GM19395 (cell line): Measurements from ENCODE around the gene MEN1.

Experiments used
- ATAC-seq: cut with Tn5 transposase; IDR thresholded peaks from one replicate; pipeline ENCODE4 v1.9.1; 2021; ENCODE audit warnings: mild to moderate bottlenecking, moderate library complexity; ENCODE audit not compliant: unreplicated experiment

MEN1 gene

GRCh38 chr11:64788321-64789215 lies 21.8 kb downstream of the MEN1 start:
- no peak for ATAC-seq

- ATAC-seq = no peak
Observed at GRCh38 chr11:64787526-64788320, 22.6 kb downstream of the MEN1 start.

DNA sequence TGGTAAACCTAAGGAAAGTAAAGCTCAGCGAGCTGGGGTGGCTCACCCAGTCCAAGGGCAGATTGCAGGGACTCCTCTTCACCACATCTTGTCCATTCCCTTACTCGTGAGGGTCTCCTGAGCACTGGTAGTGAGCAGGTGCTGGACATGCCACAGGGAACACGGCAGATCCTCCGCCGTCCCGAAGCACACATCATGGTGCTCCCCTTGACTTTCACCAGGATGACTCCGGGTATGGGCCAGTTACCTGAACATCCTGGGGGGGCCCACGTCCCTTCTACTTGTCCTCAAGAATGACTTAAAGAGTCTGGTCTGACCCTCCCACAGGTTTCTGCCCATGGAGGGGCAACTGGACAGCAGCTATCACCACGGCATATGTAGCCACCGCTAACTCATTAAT lies 24.0 kb downstream of the MEN1 start:
- ATAC-seq = no peak

DNA sequence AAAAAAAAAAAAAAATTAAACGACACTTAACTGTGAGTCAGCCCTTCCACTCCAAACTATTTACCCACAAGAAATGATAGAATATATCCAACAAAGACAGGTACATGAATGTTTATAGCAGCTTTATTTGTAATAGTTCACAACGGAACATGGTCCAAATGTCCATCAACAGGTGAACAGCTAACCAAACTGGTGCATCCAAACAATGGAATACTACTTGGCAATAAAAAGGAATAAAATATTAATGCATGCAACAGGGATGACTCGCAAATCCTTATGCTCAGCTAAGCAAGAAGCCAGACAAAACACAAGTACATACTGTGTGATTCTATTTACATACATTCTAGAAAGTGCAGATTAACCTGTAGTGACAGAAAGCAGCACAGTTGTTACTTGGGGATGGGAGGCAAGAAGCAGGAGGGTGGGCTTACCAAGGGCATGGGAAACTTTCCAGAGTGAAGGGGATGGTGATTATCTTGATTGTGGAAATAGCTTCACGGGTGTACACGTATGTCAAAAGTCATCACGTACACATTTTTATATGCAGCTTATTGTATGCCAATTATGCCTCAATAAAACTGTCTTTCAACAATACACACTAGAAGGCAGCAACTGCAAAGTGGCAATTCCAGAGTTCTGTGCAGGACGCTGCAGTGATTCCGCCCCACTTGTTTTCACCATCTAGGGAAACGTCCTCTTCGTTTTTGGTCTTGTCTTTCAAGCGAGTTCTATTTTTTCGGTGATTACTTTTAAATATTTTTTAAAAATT lies 25.4 kb downstream of the MEN1 start:
- ATAC-seq = no peak

DNA sequence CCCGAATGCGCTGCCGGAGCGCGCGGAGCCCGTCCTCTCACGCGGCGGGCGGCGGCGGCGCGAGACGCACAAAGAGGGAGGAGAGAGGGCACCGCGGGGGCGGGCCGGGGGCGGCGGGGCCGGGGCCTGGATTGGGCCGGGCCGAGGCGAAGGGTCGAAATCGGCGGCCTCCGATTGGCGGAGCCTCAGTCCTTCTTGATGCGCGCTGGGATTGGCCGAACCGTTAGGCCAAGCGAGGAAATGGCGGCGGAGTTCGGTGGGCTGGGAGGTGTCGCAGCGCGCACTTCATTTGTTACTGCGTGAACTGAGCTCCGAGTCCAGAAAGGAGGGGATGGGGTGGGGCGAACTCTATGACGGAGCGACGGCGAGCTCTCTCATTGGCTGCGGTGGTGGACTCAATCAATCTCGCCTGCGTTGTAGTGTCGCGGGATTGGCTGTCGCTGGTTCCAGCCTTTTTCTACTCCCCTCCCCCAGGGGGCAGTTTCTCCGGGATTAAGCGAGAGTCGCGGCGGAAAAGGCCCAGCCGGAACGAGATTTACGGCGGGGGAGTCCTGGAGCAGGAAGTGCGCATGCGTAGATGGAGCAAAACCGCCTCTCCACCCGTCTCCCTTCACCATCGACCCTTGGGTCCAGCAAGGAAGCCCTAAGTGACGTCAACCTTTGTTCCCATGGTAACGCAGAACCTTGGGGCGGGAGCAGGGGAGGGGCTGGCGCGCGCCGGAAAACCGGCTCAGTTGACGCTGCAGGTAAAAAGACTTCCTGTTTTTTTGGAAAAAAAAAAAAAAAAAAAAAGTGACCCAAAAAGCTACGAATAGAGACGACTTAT lies 31.7 kb downstream of the MEN1 start, which contains the start of gene SF1:
SF1 (minus strand) TSS at position 70 of the 826 bp plus-strand sequence. CDS start 150 bp downstream, outside the sequence.
- peak; percentile 82 for ATAC-seq

DNA sequence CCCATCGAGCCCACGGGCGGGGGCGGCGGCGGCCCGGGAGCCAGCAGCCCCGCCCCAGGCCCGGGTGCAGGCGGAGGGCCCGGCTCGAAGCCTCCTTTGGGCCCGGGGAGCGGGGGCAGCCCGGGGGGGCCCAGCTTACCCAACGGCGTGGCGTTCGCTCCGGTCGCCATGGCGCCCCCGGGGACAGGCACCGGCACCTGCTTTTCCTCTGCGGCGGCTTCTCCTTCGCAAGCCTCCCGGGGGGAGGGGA lies 32.2 kb downstream of the MEN1 start:
- ATAC-seq = no peak

DNA sequence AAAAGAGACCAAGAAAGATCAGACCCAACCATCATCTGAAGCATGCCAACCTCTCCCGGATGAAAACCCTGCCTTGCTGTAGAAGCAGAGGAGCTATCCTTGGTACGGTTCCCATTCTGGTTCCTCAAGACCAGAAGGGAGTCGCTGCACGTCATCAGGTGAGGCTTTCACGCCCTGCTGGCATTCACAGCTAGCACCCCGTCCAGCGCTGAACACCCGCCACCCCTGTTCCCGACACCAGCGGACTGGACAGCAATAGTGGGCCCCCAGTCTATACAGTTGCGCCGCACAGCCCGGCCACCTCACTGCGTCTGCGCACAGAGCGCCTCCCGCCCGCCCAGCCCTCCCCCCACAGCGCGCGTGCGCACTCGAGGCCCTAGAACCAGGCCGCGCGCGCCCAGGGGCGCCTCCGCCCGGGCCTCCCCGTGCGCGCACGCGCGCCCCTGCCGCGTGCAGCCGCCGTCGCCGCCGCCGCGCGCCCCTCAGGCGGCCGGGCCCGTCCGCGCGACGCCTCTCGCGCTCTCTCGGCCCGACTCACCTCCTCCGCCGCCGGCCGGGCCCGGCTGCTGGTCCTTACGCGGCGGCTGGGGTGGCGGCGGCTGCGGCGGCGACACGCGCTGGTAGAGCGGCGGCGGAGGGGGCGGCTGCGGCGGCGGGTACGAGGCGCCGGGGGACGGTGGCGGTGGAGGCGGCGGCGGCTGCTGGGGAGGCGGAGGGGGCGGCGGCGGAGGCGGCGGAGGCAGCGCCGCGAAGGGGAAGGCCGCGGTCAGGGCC lies 32.7 kb downstream of the MEN1 start:
- no peak for ATAC-seq

DNA sequence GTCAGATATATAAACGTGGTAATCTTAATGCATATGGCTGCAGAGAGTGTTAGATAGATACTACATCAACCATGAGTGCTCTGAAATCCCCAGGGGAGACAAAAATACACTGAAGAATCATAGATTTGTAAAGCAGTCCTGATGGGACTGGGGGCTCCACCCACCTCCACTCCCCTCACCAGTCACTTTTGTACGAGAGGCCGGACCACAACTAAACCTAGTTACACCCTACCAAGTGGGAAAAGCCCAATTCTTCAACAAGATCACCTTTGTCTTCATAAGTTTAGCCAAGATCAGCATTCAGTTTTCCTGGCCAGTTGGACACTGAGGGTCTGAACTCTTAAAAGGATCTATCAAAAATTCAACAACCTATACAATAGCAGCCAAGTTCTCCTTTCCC lies 33.5 kb downstream of the MEN1 start:
- no peak for ATAC-seq

- no peak for ATAC-seq
Observed at GRCh38 chr11:64776425-64776824, 33.9 kb downstream of the MEN1 start.

- no peak for ATAC-seq
Observed at GRCh38 chr11:64774144-64774543, 36.2 kb downstream of the MEN1 start.

GRCh38 chr11:64772303-64773018 lies 37.9 kb downstream of the MEN1 start:
- ATAC-seq = no peak

GRCh38 chr11:64771861-64772260 lies 38.5 kb downstream of the MEN1 start:
- no peak for ATAC-seq

DNA sequence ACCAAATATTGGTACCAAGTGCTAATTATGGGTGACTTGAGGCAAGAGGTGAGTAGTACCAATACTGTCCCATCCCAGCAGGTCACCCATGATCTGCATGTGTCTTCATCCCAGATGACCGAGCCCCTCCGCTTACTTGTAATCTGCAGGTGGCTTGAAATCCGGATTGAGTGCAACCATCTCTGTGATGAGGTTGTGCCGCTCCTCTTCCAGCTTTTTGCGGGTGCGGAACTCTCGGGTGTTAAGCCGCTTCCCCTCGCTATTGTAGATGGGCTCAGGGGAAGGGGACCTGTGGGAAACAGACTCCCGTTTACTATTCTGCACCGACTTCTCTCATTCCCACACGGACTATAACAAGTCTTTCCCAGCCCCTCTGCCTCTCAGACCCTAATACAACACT lies 40.2 kb downstream of the MEN1 start:
- no peak for ATAC-seq

- ATAC-seq = no peak
Observed at GRCh38 chr11:64769283-64769682, 41.1 kb downstream of the MEN1 start.

DNA sequence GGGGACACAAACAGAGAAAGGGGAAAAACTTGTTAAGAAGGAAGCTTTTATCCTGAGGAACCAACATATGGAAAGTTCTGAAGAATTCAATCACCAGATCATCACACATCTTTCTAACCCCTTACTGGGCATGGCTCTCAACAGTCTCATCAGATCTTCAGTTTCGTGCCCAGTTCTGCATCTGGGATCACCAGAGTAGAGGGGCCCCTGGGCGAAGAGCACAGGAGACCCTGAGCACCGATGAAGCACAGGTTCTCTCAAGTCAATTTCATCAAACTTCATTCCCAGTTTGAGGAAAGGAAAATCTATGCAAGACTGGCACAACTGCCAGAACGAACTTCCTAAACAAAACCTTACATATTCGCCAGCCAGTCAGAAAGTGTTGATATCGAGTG lies 42.1 kb downstream of the MEN1 start:
- ATAC-seq = no peak

DNA sequence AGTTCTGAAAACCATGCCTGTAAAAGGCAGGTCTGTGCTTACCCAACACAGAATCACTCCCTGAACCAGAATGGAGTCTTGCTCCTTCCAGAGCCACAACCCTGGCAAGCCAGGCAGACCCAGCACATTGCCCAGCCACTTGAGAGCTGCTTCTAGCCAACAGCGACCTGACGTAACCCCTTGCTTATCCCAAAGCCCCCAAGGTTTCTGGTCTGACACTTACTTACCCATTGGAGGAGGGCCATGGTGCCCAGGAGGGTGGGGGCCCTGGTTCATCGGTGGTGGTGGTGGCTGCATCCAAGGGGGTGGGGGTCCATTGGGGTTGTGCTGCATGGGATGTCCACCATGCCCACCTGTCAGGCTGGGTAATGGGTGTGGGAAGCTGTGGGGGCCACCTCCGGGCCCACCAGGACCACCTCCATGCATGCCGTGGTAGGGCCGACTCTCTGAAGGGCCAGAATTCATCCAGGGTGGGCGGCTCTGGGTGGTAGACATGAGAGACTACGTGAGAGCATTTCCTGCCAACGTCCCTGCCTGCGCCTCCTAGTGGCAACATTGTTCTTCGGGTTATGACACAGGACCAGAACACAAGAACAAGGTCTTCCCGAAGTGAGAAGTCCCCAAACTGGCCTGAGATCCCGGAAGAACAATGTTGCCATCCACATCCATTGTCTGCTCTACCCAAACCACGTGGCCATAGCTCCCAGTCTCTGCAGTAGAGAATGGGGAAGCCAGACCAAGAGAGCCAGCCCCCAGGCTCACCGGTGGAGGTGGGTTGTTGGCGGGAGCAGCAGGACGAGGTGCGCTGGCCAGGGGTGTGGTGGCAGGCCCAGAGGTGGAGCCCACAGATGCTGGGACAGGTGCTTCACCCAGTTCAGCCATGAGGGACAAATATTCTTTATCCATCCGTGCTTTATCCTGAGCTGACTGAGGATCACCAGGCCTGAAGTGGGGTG lies 42.7 kb downstream of the MEN1 start:
- no peak for ATAC-seq

- ATAC-seq = no peak
Observed at GRCh38 chr11:64766881-64767280, 43.5 kb downstream of the MEN1 start.
